ENCODE data around the gene VPS37B.

The VPS37B gene

GRCh38 chr12:122840580-122841513, 55.1 kb downstream of the VPS37B start:
- TF ChIP-seq CTCF (conservative IDR thresholded peaks at IDR 0.05), result no peak
- H3K27ac ChIP-seq, result no peak overlapping the region

- H3K27ac ChIP-seq, result no peak overlapping the region
- TF ChIP-seq CTCF (conservative IDR thresholded peaks at IDR 0.05), result no peak
These were observed 55.9 kb downstream of the VPS37B start for GRCh38 chr12:122839907-122840554.

GRCh38 chr12:122838841-122839240, 57.1 kb downstream of the VPS37B start:
- peak overlapping the region; percentile 84 for H3K27ac ChIP-seq
- TF ChIP-seq CTCF (conservative IDR thresholded peaks at IDR 0.05), result no peak

GRCh38 chr12:122837306-122838265, 58.3 kb downstream of the VPS37B start:
- peak overlapping the region; percentile 84 for H3K27ac ChIP-seq
- TF ChIP-seq CTCF (conservative IDR thresholded peaks at IDR 0.05), result no peak

GRCh38 chr12:122836027-122836921, 59.6 kb downstream of the VPS37B start:
- H3K27ac ChIP-seq, result peak overlapping the region; percentile 84
- TF ChIP-seq CTCF (conservative IDR thresholded peaks at IDR 0.05), result no peak

GRCh38 chr12:122835750-122836026, 60.2 kb downstream of the VPS37B start:
- H3K27ac ChIP-seq, result peak overlapping the region; percentile 84
- no peak for TF ChIP-seq CTCF (conservative IDR thresholded peaks at IDR 0.05)

All from VCaP (cell line).